SK-N-MC (cell line): ENCODE data around the gene JAKMIP3.

Experiments used
- EZH2 ChIP-seq: fragments of 200-600 bp; sonication (generic); IDR thresholded peaks from one replicate; pipeline ENCODE4 v1.6.1; 2017; ENCODE audit warnings: antibody characterized with exemption
- FOXP2 ChIP-seq: optimal IDR thresholded peaks from 2 replicates; pipeline ENCODE3; 2011; ENCODE audit warnings: mild to moderate bottlenecking, moderate library complexity; ENCODE audit not compliant: insufficient read depth; ENCODE audit errors: extremely low read length, control extremely low read depth
- POLR2AphosphoS5 ChIP-seq: IDR thresholded peaks from 2 replicates; pipeline ENCODE4 v1.6.1; 2012; ENCODE audit warnings: mild to moderate bottlenecking, low read depth, low read length, borderline replicate concordance

GRCh38 chr10:132102717-132103110, 37.0 kb downstream of the JAKMIP3 start:
- TF ChIP-seq EZH2 (no peak), POLR2AphosphoS5 (no peak), FOXP2 (no peak)
